Activated gamma-delta T cell treated with anti-CD3 and anti-CD28 coated beads, Interleukin-2, amount 50 U/mL, for 16 hours (primary cell): ENCODE measurements around the gene FZD4.
"Not testable (repeated sequence)": the region's sequence is repeated elsewhere in the genome, so short reads cannot be mapped to it uniquely, and the experiment has no call there.

ENCODE experiments used
- DNase-seq: peaks from one replicate; pipeline ENCODE4 v3.0.0-alpha.2; 2020; ENCODE audit warnings: low read depth

FZD4 gene

DNA sequence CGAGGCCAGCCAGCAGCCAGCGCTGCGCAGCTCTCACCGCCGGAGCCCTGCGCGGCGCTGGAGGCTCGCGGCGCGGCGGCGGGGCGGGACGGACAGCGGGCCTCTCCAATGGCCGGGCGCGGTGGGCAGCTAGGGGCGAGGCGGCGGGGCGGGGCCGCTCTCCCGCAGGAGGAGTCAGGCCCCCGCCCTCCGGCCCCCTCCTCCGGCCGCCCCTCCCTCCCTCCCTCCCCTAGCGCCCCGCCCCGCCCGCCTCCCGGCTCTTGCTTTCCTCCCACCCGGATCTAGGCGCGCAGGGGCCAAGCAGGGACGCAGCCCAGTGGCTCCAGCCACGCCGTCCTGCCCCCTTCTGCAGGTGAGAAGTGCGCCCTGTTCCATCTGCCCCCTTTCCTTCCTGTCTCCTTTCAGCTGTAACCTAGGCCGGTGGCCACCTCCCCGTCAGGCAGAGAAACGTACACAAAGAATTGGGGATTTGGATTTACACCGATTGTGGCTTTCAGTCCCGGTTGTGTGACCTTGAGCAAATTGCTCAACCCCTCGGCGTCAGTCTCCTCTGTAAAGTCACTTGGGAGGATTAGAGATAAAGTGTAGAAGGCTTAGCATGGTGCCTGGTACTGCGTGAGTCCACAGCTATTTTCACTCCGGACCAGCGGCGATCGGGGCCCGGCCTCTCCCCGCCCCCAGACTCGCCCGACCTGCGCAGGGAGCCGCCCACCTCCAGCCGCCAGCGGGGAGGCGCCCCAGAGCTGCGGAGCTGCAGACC lies at the start of gene FZD4:
TSS of gene FZD4 (minus strand) at position 35 of the 760 bp plus-strand sequence. CDS start 310 bp downstream, outside the sequence.
- peak; percentile 32 for DNase-seq

DNA sequence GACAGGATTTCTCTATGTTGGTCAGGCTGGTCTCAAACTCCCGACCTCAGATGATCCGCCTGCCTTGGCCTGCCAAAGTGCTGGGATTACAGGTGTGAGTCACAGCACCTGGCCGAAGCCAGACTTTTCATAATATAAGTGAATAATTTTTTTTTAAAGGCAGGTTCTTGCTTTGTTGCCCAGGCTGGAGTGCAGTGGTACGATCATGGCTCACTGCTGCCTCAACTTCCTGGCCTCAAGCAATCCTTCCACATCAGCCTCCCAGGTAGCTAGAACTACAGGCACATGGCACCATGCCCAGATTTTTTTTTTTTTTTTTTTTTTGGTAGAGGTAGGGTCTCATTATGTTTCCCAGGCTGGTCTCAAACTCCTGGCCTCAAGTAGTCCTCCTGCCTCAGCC lies 49.1 kb upstream of the FZD4 start:
- DNase-seq = not testable (repeated sequence)

GRCh38 chr11:87002918-87003317 lies 47.7 kb upstream of the FZD4 start:
- DNase-seq = no peak

GRCh38 chr11:86999859-87000753 lies 44.9 kb upstream of the FZD4 start:
- DNase-seq = no peak

DNA sequence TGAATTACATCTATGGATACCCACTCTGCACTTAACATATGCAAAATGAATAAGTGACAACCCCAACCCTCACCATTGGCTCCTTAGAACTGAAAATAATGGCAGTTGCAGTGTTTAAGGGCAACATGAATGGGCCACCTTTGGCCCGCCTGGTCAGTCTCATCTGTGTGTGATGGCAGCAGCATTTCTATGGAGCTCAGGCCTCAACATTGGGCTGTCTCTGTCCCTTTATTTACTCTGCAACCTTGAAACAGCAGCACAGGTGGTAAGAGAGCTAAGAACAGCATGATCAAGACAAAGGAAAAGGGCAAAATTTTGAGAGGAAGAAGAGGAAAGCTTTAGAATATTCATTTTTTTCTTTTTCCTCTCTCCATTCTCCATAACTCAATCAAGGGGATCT lies 44.2 kb upstream of the FZD4 start:
- DNase-seq = no peak

- no peak for DNase-seq
Observed at GRCh38 chr11:86996953-86997570, 41.9 kb upstream of the FZD4 start.

GRCh38 chr11:86993031-86993430 lies 37.8 kb upstream of the FZD4 start:
- no peak for DNase-seq

- not testable (repeated sequence) for DNase-seq
Observed at GRCh38 chr11:86992340-86992739, 37.1 kb upstream of the FZD4 start.

DNA sequence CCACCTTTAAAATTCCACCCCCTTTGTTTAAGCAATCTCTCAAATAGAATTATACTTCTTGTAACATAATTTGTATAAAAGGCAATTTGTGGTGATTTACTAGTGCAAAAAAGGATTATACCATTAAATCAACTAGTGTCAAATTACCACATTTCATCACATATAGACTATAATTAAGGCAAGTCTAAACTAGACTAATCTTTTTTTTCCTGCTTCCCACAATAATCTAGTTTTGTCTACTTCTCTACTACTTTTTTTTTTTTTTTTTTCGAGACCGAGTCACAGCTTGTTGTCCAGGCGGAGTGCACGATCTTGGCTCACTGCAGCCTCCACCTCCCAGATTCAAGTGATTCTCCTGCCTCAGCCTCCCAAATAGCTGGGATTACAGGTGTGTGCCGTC lies 36.1 kb upstream of the FZD4 start:
- DNase-seq = no peak

GRCh38 chr11:86990515-86990914 lies 35.3 kb upstream of the FZD4 start:
- no peak for DNase-seq

- DNase-seq = no peak
Observed at GRCh38 chr11:86990031-86990430, 34.8 kb upstream of the FZD4 start.

DNA sequence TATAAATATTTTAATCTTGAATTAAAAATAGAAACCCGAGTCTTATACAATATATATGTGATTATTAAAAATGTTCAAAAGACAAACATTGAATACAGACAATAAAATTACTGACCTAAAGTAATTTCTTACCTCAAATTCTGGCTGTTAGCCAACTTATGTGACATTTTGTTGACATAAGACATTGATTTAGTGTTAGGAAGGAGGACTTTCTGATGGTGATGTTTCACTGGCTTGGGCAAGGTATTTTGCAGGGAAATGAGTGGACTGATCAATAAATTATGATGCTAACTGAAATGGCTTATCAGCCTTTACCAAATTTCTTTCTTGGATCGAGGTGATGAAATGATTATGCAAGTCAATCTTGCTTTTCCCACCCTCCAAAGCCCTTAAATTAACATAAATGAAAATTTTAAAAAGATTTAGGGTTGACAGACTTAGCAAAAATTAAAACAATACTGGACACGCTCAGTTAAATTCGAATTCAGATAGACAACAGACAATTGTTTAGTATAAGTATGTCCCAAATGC lies 33.2 kb upstream of the FZD4 start:
- DNase-seq = no peak

GRCh38 chr11:86987679-86988078 lies 32.5 kb upstream of the FZD4 start:
- DNase-seq = no peak

DNA sequence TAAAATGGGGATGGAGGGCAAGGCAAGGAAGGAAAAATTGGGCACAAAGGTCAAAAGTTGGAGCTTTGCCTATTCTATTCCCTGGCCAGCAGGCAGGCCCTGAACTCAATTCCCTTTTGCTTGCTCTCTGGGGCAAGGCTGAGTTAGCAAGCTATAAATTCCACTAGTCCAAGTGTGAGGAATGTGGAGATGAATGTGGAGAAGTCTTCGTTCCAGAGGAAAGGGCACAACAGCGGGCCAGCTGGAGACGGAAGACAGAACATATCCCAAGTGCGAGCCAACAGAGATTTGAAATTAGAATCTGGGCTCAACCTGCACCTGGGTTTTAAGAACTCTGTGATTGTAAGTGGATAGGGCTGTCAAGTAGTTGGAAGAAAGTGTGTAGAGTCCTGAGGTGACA lies 29.5 kb upstream of the FZD4 start:
- DNase-seq = no peak

DNA sequence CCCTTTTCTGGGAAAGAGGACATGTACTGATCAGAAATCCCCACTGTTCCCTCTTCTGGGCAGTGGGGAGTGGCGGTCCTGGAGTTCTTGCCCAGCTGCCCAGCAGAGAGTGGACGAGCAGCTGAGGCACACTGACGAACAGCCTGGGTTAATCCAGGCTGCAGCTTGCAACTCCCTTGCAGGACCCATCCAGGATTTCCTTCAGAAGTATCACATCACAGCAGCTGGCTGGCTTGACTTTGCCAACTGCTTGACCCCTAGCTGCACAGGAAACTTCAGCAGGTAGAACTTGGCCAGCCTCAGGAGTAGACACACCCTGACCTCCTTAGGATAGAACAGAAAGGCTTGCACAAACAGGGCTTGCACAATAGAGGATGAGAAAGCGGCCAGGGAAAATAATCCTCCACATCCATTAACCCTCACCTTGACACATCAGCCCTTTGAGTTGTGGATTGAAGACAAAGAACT lies 27.9 kb upstream of the FZD4 start:
- DNase-seq = no peak

- no peak for DNase-seq
Observed at GRCh38 chr11:86981777-86982540, 26.8 kb upstream of the FZD4 start.

- DNase-seq = no peak
Observed at GRCh38 chr11:86980086-86980796, 25.0 kb upstream of the FZD4 start.

DNA sequence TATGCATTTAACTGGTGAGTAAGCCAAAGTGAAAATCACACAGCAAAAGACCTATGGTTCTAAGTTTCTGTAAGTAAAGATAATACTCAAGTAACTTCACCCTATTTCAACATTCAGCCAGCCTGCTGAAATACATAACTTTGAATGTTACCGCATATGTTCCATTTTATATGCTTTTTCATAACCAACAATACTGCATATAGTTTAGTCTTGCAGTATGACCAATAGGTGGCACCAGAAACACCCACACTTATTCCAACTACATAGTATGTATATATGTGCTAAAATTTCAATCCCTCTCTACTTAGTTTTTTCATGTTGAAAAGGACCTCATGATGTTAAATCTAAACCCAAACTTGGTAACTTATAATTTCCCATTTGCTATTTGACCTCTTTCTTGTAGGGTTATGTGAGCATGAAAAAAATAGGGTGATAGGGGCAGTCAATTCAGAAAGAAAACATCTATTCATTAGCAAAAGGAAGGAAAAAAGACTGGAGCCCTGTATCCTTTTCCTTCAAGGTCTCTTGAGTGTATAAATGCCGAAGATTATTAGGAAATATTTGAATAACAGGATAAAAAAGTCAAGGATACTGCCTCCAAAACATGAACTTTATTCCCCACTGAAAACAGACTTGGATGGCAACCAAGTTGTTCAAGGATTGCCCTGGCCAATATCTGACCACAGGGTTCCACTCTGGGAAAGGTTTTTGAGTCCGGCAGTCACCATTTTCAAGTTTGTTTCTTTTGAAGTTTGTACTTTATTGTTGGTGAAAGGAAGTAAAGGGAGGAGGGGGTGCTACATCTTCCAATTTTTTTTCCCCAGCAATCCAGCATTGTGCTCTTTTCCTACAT lies 23.8 kb upstream of the FZD4 start:
- DNase-seq = no peak

- DNase-seq = no peak
Observed at GRCh38 chr11:86978247-86978646, 23.1 kb upstream of the FZD4 start.

DNA sequence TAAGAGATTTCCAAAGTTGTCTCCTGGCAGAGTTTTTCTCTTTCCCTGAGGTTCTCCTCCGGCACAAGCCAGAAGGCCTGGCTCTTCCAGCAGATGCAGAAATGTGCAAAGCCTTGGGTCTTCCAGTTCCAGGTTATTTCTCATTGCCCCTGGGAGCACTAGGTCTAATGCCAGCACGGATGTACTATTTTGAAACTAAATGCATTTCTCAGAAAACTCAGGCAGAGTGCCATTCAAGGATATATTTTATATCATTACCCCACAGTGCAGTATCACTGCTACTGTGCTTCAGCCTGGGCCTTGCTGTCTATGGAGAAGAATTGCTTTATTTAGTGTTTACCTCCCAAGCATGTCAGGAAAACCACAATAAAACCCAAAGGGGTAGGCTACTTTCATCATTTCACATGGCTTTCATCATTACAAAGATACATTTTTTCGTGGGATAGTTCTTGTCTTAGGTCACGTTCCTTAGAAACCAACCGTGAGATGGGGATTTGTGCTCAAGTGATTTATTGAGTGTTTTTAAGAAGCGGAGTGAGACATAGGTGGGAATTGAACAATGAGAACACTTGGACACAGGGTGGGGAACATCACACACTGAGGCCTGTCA lies 22.4 kb upstream of the FZD4 start:
- no peak for DNase-seq
